DOHH2 (cell line): ENCODE data around the gene PIGM.

ENCODE experiments used
- H3F3A ChIP-seq: fragments of 200-600 bp; sonication (generic), shearing (Covaris generic); 2 replicates; pipeline ENCODE4 v1.6.0; 2016; ENCODE audit warnings: antibody characterized with exemption, mild to moderate bottlenecking; ENCODE audit not compliant: control insufficient read depth, insufficient read depth
- H3K27ac ChIP-seq: fragments of 200-600 bp; sonication (generic); 2 replicates; pipeline ENCODE4 v1.5.1; 2014; ENCODE audit warnings: low read depth, mild to moderate bottlenecking, low read length, moderate library complexity
- H3K27me3 ChIP-seq: fragments of 200-600 bp; sonication (generic); 2 replicates; pipeline ENCODE4 v1.6.1; 2014; ENCODE audit warnings: mild to moderate bottlenecking, low read length, mixed read lengths; ENCODE audit not compliant: control insufficient read depth
- H3K36me3 ChIP-seq: fragments of 200-600 bp; sonication (generic); 2 replicates; pipeline ENCODE4 v1.6.1; 2014; ENCODE audit warnings: mild to moderate bottlenecking, low read length, moderate library complexity, mixed read lengths; ENCODE audit not compliant: control insufficient read depth
- H3K4me1 ChIP-seq: fragments of 200-600 bp; sonication (generic); 2 replicates; pipeline ENCODE4 v1.6.1; 2014; ENCODE audit warnings: mild to moderate bottlenecking, low read length, mixed read lengths; ENCODE audit not compliant: control insufficient read depth
- H3K4me2 ChIP-seq: fragments of 200-600 bp; sonication (generic); 2 replicates; pipeline ENCODE4 v1.6.0; 2014; ENCODE audit warnings: mild to moderate bottlenecking, low read length, moderate library complexity
- H3K4me3 ChIP-seq: fragments of 200-600 bp; sonication (generic); 2 replicates; pipeline ENCODE4 v1.5.1; 2014; ENCODE audit warnings: mild to moderate bottlenecking, low read length, mixed read lengths
- H3K79me2 ChIP-seq: fragments of 200-600 bp; sonication (generic); 2 replicates; pipeline ENCODE4 v1.6.1; 2014; ENCODE audit warnings: mild to moderate bottlenecking, low read length, mixed read lengths; ENCODE audit not compliant: control insufficient read depth
- H3K9me2 ChIP-seq: fragments of 200-600 bp; sonication (generic); replicated peaks from 2 replicates; pipeline ENCODE4 v1.6.1; 2014; ENCODE audit warnings: mild to moderate bottlenecking, low read length, mixed read lengths; ENCODE audit not compliant: control insufficient read depth
- H3K9me3 ChIP-seq: fragments of 200-600 bp; sonication (generic); 2 replicates; pipeline ENCODE4 v1.6.1; 2014; ENCODE audit warnings: antibody characterized with exemption, low read length, mixed read lengths; ENCODE audit not compliant: control insufficient read depth, insufficient read depth
- H4K20me1 ChIP-seq: fragments of 200-600 bp; sonication (generic); 2 replicates; pipeline ENCODE4 v1.6.0; 2014; ENCODE audit warnings: low read depth, mild to moderate bottlenecking, antibody characterized with exemption, low read length, moderate library complexity; ENCODE audit not compliant: control insufficient read depth, insufficient read depth
- EZH2phosphoT487 ChIP-seq: fragments of 200-600 bp; sonication (generic); IDR thresholded peaks from 2 replicates; pipeline ENCODE4 v1.6.1; 2017; ENCODE audit warnings: borderline replicate concordance, mild to moderate bottlenecking, antibody characterized with exemption, low read length, moderate library complexity, mixed read lengths
- TF ChIP-seq, protein P1 (sequence below): fragments of 200-600 bp; sonication (generic); IDR thresholded peaks from one replicate; pipeline ENCODE4 v1.5.1; 2014; ENCODE audit warnings: antibody characterized with exemption, mild to moderate bottlenecking, low read depth, low read length; ENCODE audit not compliant: poor library complexity, severe bottlenecking

PIGM gene

DNA sequence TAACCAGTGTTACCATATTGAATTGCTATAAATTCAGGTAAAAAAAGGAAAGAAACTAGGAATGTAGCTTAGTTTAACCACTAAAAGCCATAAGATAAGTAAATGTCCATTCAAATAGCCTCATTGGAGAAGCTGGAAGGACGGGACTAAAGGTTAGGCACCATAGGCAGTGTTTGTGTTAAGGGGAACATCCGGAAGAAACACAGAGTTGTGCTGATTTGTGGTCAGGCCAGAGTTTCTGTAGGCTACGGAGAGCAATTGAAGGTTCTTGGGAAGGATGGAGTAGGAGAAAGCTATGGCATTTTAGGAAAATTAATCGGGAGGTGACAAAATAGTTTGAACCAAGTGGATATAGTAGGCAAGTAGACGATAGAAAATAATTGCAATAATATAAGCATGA, 39.5 kb upstream of the PIGM start:
- Histone ChIP-seq H3K4me2 (no peak overlapping the region), H3K27me3 (peaks cover 27% of the 10 kb centered on the region), H3K27ac (no peak overlapping the region)

DNA sequence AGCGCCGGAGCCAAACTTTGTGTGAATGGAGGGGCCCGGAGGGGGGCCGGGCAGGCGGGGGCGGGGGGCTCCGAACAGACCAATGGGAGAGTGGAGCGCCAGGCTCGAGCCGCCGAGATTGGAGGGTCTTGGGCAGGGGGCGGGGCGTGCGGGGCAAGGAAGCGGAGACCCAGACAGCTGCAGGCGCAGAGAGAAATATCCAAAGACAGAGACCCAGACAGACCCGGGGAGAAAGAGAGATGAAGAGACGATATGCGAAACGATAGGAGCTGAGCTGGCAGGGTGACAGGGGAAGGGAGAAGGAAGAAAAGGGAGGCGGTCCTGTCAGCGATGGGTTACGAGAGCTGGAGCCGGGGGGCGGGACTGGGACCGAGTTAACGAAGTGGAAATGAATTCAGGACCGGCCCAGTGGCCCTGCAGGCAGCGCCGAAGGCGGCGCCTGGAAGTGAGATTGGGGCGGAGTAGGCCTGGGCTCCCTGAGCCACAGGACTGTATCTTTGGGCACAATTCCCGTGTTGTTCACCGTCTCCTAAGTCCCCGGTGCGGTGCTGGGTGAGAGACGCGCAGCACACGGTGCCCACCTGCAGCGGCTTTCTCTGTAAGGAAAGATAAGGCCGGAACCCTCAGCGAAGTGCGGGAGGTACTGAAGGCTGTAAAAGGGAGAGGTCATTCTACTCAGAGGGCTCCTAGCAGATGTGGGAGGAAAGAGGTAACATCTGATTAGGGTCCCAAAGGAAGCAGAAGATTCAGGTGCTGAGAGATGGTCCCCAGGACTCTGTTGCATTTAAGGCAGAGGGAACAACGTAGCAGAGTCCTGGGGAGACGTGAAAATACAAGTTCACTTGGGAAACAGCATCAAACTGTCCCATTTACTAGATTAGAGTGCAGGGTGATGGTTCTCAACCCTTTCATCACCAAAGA, 38.7 kb upstream of the PIGM start:
- Histone ChIP-seq H3F3A (no peaks in the 10 kb centered on the region), H3K36me3 (no peaks in the 10 kb centered on the region), H4K20me1 (no peaks in the 10 kb centered on the region), H3K4me3 (peak overlapping the region; percentile 66), H3K9me3 (no peaks in the 10 kb centered on the region), H3K27me3 (peaks cover 32% of the 10 kb centered on the region), H3K4me1 (peaks cover 15% of the 10 kb centered on the region), H3K27ac (no peak overlapping the region), H3K4me2 (peak overlapping the region; percentile 85), H3K9me2 (no peaks in the 10 kb centered on the region), H3K79me2 (no peaks in the 10 kb centered on the region)
- no peak for TF ChIP-seq EZH2phosphoT487
- TF ChIP-seq, protein P1, sequence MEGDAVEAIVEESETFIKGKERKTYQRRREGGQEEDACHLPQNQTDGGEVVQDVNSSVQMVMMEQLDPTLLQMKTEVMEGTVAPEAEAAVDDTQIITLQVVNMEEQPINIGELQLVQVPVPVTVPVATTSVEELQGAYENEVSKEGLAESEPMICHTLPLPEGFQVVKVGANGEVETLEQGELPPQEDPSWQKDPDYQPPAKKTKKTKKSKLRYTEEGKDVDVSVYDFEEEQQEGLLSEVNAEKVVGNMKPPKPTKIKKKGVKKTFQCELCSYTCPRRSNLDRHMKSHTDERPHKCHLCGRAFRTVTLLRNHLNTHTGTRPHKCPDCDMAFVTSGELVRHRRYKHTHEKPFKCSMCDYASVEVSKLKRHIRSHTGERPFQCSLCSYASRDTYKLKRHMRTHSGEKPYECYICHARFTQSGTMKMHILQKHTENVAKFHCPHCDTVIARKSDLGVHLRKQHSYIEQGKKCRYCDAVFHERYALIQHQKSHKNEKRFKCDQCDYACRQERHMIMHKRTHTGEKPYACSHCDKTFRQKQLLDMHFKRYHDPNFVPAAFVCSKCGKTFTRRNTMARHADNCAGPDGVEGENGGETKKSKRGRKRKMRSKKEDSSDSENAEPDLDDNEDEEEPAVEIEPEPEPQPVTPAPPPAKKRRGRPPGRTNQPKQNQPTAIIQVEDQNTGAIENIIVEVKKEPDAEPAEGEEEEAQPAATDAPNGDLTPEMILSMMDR, result no peak

More for the DNA sequence above, 39.5 kb upstream of the PIGM start:
- H3K4me3 ChIP-seq, result no peak overlapping the region
- H3K9me2 ChIP-seq, result no peaks in the 10 kb centered on the region
- TF ChIP-seq, protein P1, result no peak
- no peak for TF ChIP-seq EZH2phosphoT487
- no peaks in the 10 kb centered on the region for H3K9me3 ChIP-seq
- no peaks in the 10 kb centered on the region for H4K20me1 ChIP-seq
- H3F3A ChIP-seq, result no peaks in the 10 kb centered on the region
- H3K4me1 ChIP-seq, result peaks cover 15% of the 10 kb centered on the region
- H3K79me2 ChIP-seq, result no peaks in the 10 kb centered on the region
- no peaks in the 10 kb centered on the region for H3K36me3 ChIP-seq

DNA sequence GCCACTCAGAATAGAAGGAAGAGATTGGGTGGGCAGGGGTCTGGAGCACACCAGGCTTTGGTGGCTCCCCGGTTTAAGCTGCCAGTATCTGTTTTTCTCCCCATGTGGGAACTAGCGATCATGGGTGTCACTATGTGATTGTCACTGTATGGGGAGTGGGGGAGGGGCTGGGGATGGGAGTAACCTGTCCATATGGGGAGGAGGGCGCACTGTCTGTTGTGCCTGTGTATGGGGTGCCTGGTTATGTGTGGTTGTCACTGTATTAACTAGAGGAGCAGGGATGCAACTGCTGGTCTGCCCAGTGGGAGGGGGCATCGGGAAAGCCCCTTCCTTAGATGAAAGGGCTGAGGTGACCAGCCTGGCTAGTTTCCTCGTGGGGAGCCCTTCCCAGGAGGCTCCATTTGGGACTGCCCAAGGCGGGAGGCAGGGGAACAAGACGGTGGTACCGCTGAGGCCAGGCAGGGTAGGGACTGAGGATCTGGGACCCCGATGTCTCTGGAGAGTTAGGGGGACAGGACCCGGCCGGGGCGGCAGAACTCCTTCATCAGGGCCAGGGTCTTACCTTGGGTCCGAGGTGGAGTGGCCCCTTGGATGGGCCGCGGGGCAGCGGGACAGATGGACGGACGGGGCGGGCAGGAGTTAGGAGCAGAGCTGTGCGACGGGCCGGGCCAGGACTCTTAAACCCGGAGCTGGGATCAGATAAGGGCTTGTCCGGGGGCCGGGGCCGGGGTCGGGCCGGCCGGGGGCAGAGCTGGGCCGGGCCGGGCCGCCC, 37.9 kb upstream of the PIGM start, which contains the start of gene KCNJ10:
KCNJ10 (minus strand) TSS at position 701 of the 772 bp plus-strand sequence. CDS start 27,628 bp downstream, outside the sequence.
- peak within 1 kb of the TSS; percentile 85 for H3K4me2 ChIP-seq
- H4K20me1 ChIP-seq, result no peaks in the 10 kb centered on the region
- peaks cover 15% of the 10 kb centered on the region for H3K4me1 ChIP-seq
- peaks cover 35% of the 10 kb centered on the region for H3K27me3 ChIP-seq
- TF ChIP-seq, protein P1, result no peak
- no peak for TF ChIP-seq EZH2phosphoT487
- H3K4me3 ChIP-seq, result peak within 1 kb of the TSS; percentile 66
- H3K9me2 ChIP-seq, result no peaks in the 10 kb centered on the region
- H3K27ac ChIP-seq, result no peak within 1 kb of the TSS
- H3K9me3 ChIP-seq, result no peaks in the 10 kb centered on the region
- no peaks in the 10 kb centered on the region for H3K79me2 ChIP-seq
- H3F3A ChIP-seq, result no peaks in the 10 kb centered on the region
- H3K36me3 ChIP-seq, result no peaks in the 10 kb centered on the region
